Ishikawa (cell line): ENCODE measurements around the gene RELL1.

Experiments used
- CEBPB ChIP-seq: IDR thresholded peaks from 2 replicates; pipeline ENCODE4 v1.6.1; 2012
- CREB1 ChIP-seq: IDR thresholded peaks from 2 replicates; pipeline ENCODE4 v1.6.1; 2012; ENCODE audit warnings: low read depth
- EGR1 ChIP-seq: IDR thresholded peaks from 2 replicates; pipeline ENCODE4 v1.6.1; 2012
- EP300 ChIP-seq: IDR thresholded peaks from 2 replicates; pipeline ENCODE4 v1.6.1; 2012; ENCODE audit warnings: borderline replicate concordance
- FOXM1 ChIP-seq: IDR thresholded peaks from 2 replicates; pipeline ENCODE4 v1.6.1; 2012; ENCODE audit warnings: low read depth, borderline replicate concordance
- MAX ChIP-seq: IDR thresholded peaks from 2 replicates; pipeline ENCODE4 v1.6.1; 2012
- NFIC ChIP-seq: IDR thresholded peaks from 2 replicates; pipeline ENCODE4 v1.6.1; 2012
- RAD21 ChIP-seq: IDR thresholded peaks from 2 replicates; pipeline ENCODE4 v1.6.1; 2012; ENCODE audit warnings: low read depth
- REST ChIP-seq: IDR thresholded peaks from 2 replicates; pipeline ENCODE4 v1.6.1; 2012; ENCODE audit warnings: low read depth, mild to moderate bottlenecking
- TAF1 ChIP-seq: IDR thresholded peaks from 2 replicates; pipeline ENCODE4 v1.6.1; 2012; ENCODE audit warnings: low read depth, mild to moderate bottlenecking
- TCF12 ChIP-seq: IDR thresholded peaks from 2 replicates; pipeline ENCODE4 v1.6.1; 2012; ENCODE audit warnings: low read depth
- TEAD4 ChIP-seq: IDR thresholded peaks from 2 replicates; pipeline ENCODE4 v1.6.1; 2012
- USF1 ChIP-seq: IDR thresholded peaks from 2 replicates; pipeline ENCODE4 v1.6.1; 2012
- YY1 ChIP-seq: IDR thresholded peaks from 2 replicates; pipeline ENCODE4 v1.6.1; 2012; ENCODE audit warnings: low read depth
- ZBTB7A ChIP-seq: IDR thresholded peaks from 2 replicates; pipeline ENCODE4 v1.6.1; 2012; ENCODE audit warnings: low read depth

Gene RELL1

GRCh38 chr4:37726666-37727065 is 40.5 kb upstream of the RELL1 start:
- no peak for TF ChIP-seq RAD21
- no peak for TF ChIP-seq TAF1
- TF ChIP-seq ZBTB7A: no peak
- no peak for TF ChIP-seq EP300
- TF ChIP-seq TEAD4: no peak
- no peak for TF ChIP-seq CREB1
- no peak for TF ChIP-seq REST
- TF ChIP-seq MAX: no peak

GRCh38 chr4:37725718-37726117 is 39.5 kb upstream of the RELL1 start:
- no peak for TF ChIP-seq MAX

- no peak for TF ChIP-seq NFIC
- no peak for TF ChIP-seq FOXM1
- TF ChIP-seq TAF1: no peak
- TF ChIP-seq USF1: no peak
- TF ChIP-seq ZBTB7A: no peak
- TF ChIP-seq CREB1: no peak
- TF ChIP-seq YY1: no peak
- no peak for TF ChIP-seq REST
- no peak for TF ChIP-seq CEBPB
- no peak for TF ChIP-seq MAX
- no peak for TF ChIP-seq TEAD4
- no peak for TF ChIP-seq EGR1
- TF ChIP-seq RAD21: no peak
- TF ChIP-seq EP300: no peak
- no peak for TF ChIP-seq TCF12
These were observed 36.9 kb upstream of the RELL1 start for GRCh38 chr4:37723067-37723466.

GRCh38 chr4:37721995-37722638 is 35.9 kb upstream of the RELL1 start:
- no peak for TF ChIP-seq CREB1
- TF ChIP-seq EP300: no peak
- no peak for TF ChIP-seq RAD21
- TF ChIP-seq USF1: no peak
- no peak for TF ChIP-seq REST
- no peak for TF ChIP-seq CEBPB
- TF ChIP-seq TEAD4: no peak
- TF ChIP-seq NFIC: no peak
- TF ChIP-seq TCF12: no peak
- TF ChIP-seq ZBTB7A: no peak
- TF ChIP-seq MAX: no peak
- no peak for TF ChIP-seq FOXM1
- no peak for TF ChIP-seq YY1
